T-helper 17 cell (primary cell): Measurements from ENCODE around the gene ZDHHC11B. TPM values are rescaled to one million over a fixed set of nuclear protein-coding genes. Genes with fewer than 3 reads are reported as not detected.
"Not testable (repeated sequence)": the region's sequence is repeated elsewhere in the genome, so short reads cannot be mapped to it uniquely, and the experiment has no call there.

ENCODE experiments used
- ATAC-seq: fragments of 150-1000 bp; cut with Tn5 transposase; 2 replicates; pipeline ENCODE4 v1.10.0; 2021; ENCODE audit warnings: mild to moderate bottlenecking, moderate library complexity
- DNase-seq, 3 donors: peaks; one replicate each; pipeline versions ENCODE4 v3.0.0 to v3.0.0-alpha.2; 2020 to 2021
- H3K9me3 ChIP-seq: one replicate; pipeline ENCODE4 v1.7.0; 2013; ENCODE audit warnings: low read length, mild to moderate bottlenecking; ENCODE audit not compliant: control insufficient read depth, poor library complexity, severe bottlenecking
- H3K27ac Mint-ChIP-seq: one replicate; pipeline ENCODE4 v1.8.0; 2022; ENCODE audit warnings: mild to moderate bottlenecking, moderate library complexity, mixed read lengths
- H3K27me3 Mint-ChIP-seq: one replicate; pipeline ENCODE4 v1.8.0; 2022; ENCODE audit warnings: mixed read lengths
- H3K36me3 Mint-ChIP-seq: one replicate; pipeline ENCODE4 v1.8.0; 2022; ENCODE audit warnings: low read depth, mixed read lengths
- H3K4me1 Mint-ChIP-seq: one replicate; pipeline ENCODE4 v1.8.0; 2022; ENCODE audit warnings: mild to moderate bottlenecking, mixed read lengths
- H3K4me3 Mint-ChIP-seq: one replicate; pipeline ENCODE4 v1.8.0; 2022; ENCODE audit warnings: mild to moderate bottlenecking, moderate library complexity, mixed read lengths
- total RNA-seq, 4 donors: library from RNA in 2 of 4; stranded (reverse) in 2 of 4; gene quantifications; one replicate each; pipeline ENCODE4 v1.2.3 and lab custom pipeline; 2022 to 2026

Gene ZDHHC11B
- total RNA-seq, 2 donors from 2014 or later: 9.3 to 31.2 TPM

DNA sequence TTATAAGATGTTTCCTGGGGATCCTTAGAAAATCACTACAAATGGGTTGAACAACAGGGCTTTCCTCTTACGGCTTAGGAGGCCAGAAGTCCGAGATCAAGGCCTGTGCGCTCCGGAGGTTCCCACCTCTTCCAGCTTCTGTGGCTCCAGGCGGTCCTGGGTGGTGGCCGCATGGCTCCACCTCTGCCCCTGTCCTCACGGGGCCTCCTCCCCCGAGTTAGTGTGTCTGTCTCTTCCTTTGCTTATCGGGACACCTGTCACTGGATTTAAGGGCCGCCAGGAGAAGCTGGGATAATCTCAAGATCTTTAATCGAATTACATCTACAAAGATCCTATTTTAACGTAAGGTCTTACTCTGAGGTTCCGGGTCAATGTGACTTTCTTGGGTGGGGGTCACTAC, 89.1 kb downstream of the ZDHHC11B start:
- not testable (repeated sequence) for H3K27ac Mint-ChIP-seq, ATAC-seq, H3K4me1 Mint-ChIP-seq, DNase-seq, H3K36me3 Mint-ChIP-seq, H3K27me3 Mint-ChIP-seq, H3K9me3 ChIP-seq, H3K4me3 Mint-ChIP-seq

DNA sequence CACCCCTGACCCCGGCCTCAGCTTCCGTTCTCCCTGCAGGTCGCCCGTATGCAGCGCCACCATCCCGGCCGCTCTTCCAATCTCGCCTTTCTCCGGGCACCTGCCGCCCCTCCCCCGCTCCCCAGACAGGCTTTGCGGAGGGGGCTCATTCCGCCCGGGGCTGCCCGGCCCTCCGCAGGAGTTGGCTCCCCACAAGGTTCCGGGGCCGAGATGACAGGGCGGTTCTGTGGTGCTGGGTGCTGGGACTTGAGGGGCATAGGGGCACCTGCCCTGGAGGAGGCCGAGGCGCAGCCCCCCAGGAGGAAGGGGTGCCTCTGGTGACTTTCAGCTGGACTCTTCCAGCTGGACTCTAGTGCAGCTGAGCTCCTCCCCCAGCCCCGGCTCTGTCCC, 90.5 kb downstream of the ZDHHC11B start:
- not testable (repeated sequence) for H3K9me3 ChIP-seq, DNase-seq, H3K27me3 Mint-ChIP-seq, H3K36me3 Mint-ChIP-seq, H3K4me1 Mint-ChIP-seq, H3K27ac Mint-ChIP-seq
- ATAC-seq: peak; percentile 7
- peak overlapping the region; percentile 31 for H3K4me3 Mint-ChIP-seq

DNA sequence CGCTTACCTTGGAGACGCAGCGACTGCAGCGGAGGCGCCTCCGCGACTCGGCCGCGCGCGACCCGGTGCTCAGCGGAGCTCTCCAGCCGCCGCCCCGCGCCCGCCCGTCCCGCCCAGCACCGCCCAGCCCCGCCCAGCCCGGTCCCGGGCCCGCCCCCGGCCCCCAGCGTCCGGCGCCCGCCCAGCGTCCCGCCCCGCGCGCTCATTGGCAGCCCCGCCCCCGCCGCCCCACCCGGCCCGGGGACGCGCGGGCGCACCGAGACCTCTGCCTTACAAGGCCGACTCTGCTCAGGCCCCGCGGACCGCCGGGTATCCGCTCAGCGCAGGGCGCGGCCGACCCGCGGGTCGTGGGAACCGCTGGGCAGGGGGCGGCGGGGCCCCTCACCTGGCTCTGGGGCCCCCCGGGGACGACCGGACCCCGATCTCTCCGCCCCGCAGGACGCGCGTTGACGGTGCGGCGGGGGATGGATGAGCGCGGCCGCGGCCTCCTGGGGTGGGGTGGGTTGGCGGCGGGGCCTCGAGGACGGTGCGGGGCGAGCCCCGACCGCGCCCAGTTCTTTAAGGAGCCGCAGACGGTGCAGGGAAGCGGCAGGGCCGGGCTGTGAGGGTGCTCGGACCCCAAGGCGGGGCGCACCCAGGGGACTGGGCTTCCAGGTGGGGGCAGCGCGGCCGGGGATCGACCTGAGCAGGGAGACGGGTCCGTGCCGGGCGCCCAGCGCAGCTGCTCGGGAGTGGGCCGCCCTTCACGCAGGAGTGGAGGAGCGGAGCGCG, 91.1 kb downstream of the ZDHHC11B start, which contains the start of gene TPPP:
Gene TPPP, minus strand, starts transcription at position 82 of the 771 bp plus-strand sequence. CDS start 15,292 bp downstream, outside the sequence.
- not testable (repeated sequence) for H3K27me3 Mint-ChIP-seq, H3K9me3 ChIP-seq, H3K4me1 Mint-ChIP-seq, H3K36me3 Mint-ChIP-seq
- peak within 1 kb of the TSS; percentile 8 for H3K27ac Mint-ChIP-seq
- ATAC-seq: peak; percentile 84
- H3K4me3 Mint-ChIP-seq: peak within 1 kb of the TSS; percentile 84
- DNase-seq: peak; percentile 71 to 86 (median 80)

DNA sequence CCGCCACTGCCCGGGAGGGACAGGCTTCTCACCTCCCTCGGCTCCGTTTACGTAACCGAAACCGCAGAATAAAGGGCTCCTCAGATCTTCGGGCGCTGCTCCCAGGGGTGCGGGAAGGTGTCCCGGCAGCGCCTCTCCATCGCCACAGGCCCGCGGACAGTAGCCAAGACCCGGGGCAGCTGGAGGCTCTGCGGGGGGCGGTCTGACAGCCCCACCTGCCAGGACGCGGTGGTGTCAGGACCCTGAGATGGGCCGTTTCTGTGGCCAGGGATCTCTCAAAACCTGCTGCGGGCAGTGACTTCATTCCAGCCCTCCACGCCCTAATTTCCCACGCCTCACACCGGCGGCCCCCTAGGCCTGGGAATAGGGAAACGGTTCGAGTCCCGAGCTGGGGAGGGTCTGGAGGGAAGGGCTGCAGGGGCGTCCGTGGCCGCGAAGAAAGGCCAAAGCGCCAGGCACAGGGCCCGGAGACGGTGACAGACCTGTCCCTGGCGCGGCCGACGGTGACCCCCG, 91.9 kb downstream of the ZDHHC11B start:
- H3K27me3 Mint-ChIP-seq, H3K36me3 Mint-ChIP-seq, DNase-seq, H3K9me3 ChIP-seq, H3K4me1 Mint-ChIP-seq: not testable (repeated sequence)
- peak; percentile 37 for ATAC-seq
- Mint-ChIP-seq H3K4me3 (peak overlapping the region; percentile 84), H3K27ac (peak overlapping the region; percentile 8)

DNA sequence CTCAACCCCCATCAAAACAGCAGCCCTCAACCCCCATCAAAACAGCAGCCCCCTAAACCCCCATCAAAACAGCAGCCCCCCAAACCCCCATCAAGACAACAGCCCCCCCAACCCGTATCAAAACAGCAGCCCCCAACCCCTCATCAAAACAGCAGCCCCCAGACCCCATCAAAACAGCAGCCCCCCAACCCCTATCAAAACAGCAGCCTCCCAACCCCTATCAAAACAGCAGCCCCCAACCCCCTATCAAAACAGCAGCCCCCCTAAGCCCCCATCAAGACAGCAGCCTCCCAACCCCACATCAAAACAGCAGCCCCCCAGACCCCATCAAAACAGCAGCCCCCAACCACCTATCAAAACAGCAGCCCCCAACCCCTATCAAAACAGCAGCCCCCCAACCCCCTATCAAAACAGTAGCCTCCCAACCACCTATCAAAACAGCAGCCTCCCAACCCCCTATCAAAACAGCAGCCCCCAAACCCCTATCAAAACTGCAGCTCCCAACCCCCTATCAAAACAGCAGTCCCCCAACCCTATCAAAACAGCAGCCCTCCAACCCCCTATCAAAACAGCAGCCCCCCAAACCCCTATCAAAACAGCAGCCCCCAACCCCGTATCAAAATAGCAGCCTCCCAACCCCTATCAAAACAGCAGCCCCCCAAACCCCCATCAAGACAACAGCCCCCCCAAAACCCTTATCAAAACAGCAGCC, 92.6 kb downstream of the ZDHHC11B start:
- H3K27me3 Mint-ChIP-seq: no peaks in the 10 kb centered on the region
- peak overlapping the region; percentile 84 for H3K4me3 Mint-ChIP-seq
- H3K36me3 Mint-ChIP-seq: no peaks in the 10 kb centered on the region
- H3K4me1 Mint-ChIP-seq: peaks cover 2% of the 10 kb centered on the region
- DNase-seq (no peak), ATAC-seq (no peak)
- peak overlapping the region; percentile 8 for H3K27ac Mint-ChIP-seq
- no peaks in the 10 kb centered on the region for H3K9me3 ChIP-seq

DNA sequence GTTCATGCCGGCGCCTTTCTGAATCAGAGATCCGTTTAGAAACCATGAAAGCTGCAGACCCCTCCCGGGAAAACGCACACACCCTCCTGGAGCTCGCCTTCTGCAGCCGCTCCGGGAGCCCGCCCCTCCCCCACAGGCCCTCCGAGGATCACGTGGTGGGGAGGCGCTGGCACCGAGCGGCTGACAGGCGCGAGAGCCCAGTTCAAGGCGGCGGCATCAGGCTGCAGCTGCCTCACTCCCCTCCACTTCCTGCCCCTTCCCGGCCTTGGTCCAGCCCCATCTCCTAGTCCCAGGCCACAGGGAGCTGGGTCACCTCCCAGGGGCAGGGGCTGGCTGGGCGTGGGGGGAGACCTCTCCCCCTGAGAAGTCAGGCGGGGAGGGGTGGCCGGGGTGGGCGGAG, 93.5 kb downstream of the ZDHHC11B start:
- H3K4me1 Mint-ChIP-seq, ATAC-seq, H3K27me3 Mint-ChIP-seq: not testable (repeated sequence)

DNA sequence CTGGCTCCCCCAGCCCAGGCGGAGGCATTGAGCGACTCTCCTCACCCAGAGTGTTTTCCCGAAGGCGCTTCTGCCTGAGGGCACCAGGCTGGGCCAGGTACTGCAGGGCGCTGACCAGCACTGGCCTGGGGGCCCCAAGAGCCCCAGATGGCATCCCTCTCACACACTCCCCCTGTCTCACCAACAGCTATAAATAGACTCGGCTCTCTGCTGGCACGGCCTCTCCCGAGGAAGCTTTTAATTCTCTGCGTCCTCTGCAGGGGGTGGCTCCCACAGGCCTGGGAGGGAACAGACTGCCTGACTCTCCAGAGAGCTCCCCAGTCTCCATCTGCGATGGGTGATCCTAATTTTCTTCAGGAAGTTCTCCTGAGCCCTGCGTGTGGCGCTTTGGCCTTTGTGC, 94.2 kb downstream of the ZDHHC11B start:
- not testable (repeated sequence) for H3K4me1 Mint-ChIP-seq, DNase-seq, H3K27me3 Mint-ChIP-seq, H3K36me3 Mint-ChIP-seq, H3K9me3 ChIP-seq, ATAC-seq, H3K27ac Mint-ChIP-seq, H3K4me3 Mint-ChIP-seq

More for the DNA sequence above, 93.5 kb downstream of the ZDHHC11B start:
- H3K27ac Mint-ChIP-seq, H3K9me3 ChIP-seq, H3K4me3 Mint-ChIP-seq, H3K36me3 Mint-ChIP-seq, DNase-seq: not testable (repeated sequence)

DNA sequence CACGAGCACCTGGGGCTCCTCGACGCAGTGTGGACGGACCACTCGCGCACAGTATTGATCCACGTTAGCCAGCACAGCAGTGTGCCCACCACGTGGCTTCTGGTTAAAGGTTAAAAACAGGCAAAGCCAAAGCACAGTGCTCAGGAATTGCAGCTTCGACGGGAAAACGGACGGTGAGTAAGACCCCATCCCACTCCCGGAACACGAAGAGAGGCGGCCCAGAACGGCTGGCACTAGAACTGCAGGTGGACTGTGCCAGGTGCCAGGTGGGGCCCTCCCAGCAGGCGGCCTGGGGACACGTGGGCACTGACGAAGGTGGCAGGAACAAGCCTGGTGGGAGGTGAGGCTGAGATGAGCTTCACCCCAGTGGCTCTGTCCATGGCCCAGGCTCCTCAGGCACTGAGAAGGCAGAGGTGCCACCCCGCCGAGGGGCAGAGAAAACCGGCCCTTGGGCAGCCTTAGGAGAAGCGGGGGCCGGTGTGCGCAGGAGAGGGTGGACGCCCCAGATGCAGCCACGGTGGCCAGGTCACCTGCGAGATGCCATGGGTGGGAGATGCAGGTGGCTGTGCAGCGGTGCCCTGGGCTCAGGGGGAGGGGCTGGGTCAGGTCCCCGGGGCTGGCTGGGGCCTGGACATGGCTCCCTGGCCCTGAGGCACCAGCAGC, 96.0 kb downstream of the ZDHHC11B start:
- H3K36me3 Mint-ChIP-seq, H3K27ac Mint-ChIP-seq: not testable (repeated sequence)

DNA sequence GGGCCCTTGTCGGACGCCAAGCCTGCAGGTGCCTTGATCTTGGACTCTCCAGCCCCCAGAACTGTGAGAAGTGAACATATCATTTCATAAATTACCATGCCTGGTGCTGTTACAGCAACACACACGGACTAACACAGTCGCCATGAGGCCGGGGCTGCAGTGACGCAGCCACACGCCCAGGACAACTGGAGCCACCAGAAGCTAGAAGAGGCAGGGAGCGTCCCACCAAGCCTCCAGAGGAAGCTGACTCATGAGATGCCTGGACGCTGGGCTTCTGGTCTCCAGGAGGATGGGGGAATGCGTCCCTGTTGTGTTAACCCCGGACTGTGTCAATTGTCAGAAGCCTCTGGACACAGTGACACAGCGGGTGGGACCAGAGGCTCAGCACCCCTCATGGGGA, 97.6 kb downstream of the ZDHHC11B start:
- H3K36me3 Mint-ChIP-seq, H3K4me3 Mint-ChIP-seq, ATAC-seq, H3K27ac Mint-ChIP-seq, H3K9me3 ChIP-seq, DNase-seq, H3K4me1 Mint-ChIP-seq, H3K27me3 Mint-ChIP-seq: not testable (repeated sequence)

More for the DNA sequence above, 96.0 kb downstream of the ZDHHC11B start:
- not testable (repeated sequence) for ATAC-seq, H3K4me1 Mint-ChIP-seq, H3K9me3 ChIP-seq, H3K27me3 Mint-ChIP-seq, DNase-seq, H3K4me3 Mint-ChIP-seq

DNA sequence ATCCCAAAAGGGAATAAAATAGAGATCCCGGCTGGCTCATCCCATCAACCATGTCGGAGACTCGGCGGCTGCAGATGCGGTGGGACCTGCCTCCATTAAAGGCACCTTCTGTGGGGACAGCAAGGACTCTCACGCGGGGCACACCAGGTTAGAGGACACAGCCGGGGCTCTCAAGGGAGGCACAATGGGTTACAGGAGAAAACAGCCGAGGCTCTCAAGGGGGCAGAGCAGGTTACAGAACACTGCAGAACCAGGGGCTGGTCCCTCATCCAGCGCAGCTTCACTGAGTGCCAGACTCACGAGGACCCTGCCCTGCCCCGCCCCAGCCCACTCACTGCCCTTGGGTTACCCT, 98.4 kb downstream of the ZDHHC11B start:
- ATAC-seq, H3K4me1 Mint-ChIP-seq, H3K9me3 ChIP-seq, DNase-seq, H3K27ac Mint-ChIP-seq, H3K36me3 Mint-ChIP-seq, H3K27me3 Mint-ChIP-seq: not testable (repeated sequence)
- H3K4me3 Mint-ChIP-seq: peak overlapping the region; percentile 15

DNA sequence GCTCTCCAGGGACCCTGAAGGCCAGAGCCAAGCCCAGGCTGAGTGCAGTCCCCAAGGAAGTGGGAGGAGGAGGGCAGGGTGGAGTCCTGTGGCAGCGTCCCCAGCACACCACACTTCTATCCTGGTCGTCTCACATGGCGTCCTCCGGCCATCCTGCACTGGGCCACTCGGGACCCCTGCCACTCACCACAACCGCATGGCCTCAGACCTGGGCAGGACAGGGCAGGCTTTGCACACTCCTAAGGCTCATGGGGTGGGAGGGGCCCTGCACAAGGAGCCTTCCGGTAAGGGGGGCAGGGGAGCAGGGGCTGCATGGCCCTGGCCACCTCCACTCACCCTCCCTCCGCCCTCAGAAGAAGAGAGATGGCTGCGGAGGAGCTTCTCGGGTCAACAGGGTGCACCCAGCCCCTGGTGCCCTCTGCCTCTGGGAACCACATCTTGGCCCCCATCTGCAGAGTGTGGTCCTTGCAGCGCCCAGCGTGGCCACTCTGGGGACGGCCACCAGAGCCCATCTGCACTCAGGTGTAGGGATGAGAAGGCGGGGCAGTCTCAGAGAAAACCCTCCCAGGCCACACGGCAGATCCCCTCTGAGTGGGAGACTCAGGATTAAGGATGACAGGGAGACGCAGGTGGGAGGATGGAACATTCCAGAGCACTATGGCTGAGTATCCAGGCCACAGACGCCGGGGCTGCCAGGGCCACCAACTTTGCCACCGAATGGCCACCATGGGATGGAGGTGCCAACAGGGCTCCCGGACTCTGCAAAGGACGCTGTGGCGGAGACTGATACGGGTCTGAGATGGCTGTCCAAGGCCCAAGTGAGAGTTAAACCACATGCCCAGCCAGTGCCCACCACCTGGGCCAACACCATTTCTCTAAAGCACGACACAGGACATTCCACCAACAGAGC, 99.0 kb downstream of the ZDHHC11B start:
- Mint-ChIP-seq H3K4me1 (no peaks in the 10 kb centered on the region), H3K27ac (no peak overlapping the region), H3K4me3 (peak overlapping the region; percentile 15), H3K36me3 (no peaks in the 10 kb centered on the region), H3K27me3 (no peaks in the 10 kb centered on the region)
- no peaks in the 10 kb centered on the region for H3K9me3 ChIP-seq
- no peak for DNase-seq
- ATAC-seq: no peak

DNA sequence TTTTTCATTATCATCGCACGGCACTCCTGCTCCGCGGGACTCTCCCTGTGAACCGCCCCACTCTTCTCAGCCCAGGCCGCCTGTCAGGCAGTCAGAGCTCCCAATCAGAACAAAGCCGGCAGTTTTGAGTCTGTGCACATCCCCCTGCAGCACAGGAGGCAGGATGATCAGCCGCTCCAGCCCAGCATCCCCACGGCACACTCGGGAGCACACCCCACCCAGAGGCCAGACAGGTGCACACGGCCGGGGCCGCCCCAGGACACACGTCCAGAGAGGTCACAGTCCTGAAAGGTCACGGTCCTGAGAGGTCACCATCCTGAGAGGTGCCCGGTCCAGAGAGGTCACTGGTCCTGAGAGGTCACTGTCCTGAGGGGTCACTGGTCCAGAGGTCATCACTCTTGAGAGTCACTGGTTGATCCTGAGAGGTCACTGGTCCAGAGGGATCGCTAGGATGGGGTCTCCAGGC, 99.7 kb downstream of the ZDHHC11B start:
- peak overlapping the region; percentile 60 for H3K27ac Mint-ChIP-seq
- H3K27me3 Mint-ChIP-seq: no peaks in the 10 kb centered on the region
- peak overlapping the region; percentile 47 for H3K4me3 Mint-ChIP-seq
- no peak for ATAC-seq
- no peaks in the 10 kb centered on the region for H3K4me1 Mint-ChIP-seq
- no peaks in the 10 kb centered on the region for H3K9me3 ChIP-seq
- DNase-seq: no peak
- no peaks in the 10 kb centered on the region for H3K36me3 Mint-ChIP-seq
